B cell (primary cell): Measurements from ENCODE around the gene FMNL2. TPM values are rescaled to one million over a fixed set of nuclear protein-coding genes. Genes with fewer than 3 reads are reported as not detected.

Experiments used
- ATAC-seq: fragments of 200-7000 bp; cut with Tn5 transposase; one replicate; pipeline ENCODE4 v1.10.0; 2021; ENCODE audit warnings: low read depth, mild to moderate bottlenecking, moderate number of reproducible peaks, moderate library complexity
- CTCF ChIA-PET: fragments of 350-600 bp; sonication (Branson Sonifier 250); formaldehyde crosslinking; loops from one replicate; lab custom pipeline; 2021; ENCODE audit warnings: antibody characterized with exemption, inconsistent platforms; lab: Charles Lee
- POLR2A ChIA-PET: fragments of 350-600 bp; sonication (Branson Sonifier 250); formaldehyde crosslinking; loops from one replicate; lab custom pipeline; 2021; ENCODE audit warnings: antibody characterized with exemption; lab: Charles Lee
- DNase-seq: peaks from one replicate; pipeline ENCODE4 v3.0.0; 2013
- H2AFZ ChIP-seq: 2 replicates; pipeline ENCODE4 v1.6.1; 2012; ENCODE audit warnings: mild to moderate bottlenecking, low read depth, low read length; ENCODE audit not compliant: insufficient read depth, poor library complexity, severe bottlenecking
- H3K27ac ChIP-seq, 2 donors: 1 replicate in 1 of 2; 2 replicates in 1 of 2; pipeline ENCODE4 v1.5.1; 2012 to 2013; ENCODE audit warnings: low read length in 2 of 2, mild to moderate bottlenecking in 2 of 2, moderate library complexity in 1 of 2
- H3K27me3 ChIP-seq, 4 experiments: fragments of 200-600 bp in 1 of 4; sonication (generic) in 1 of 4; replicated peaks in 1 of 4; 1 replicate in 2 of 4; 2 replicates in 2 of 4; pipeline versions ENCODE4 v1.6.1 to v1.7.0; 2013 to 2016; ENCODE audit warnings: low read length in 3 of 4, mild to moderate bottlenecking in 2 of 4, mixed read lengths in 1 of 4, moderate library complexity in 1 of 4; ENCODE audit not compliant: insufficient read depth in 4 of 4, control insufficient read depth in 3 of 4; ENCODE audit errors: control extremely low read depth in 1 of 4
- H3K36me3 ChIP-seq, 2 experiments: replicated peaks in 1 of 2; 1 replicate in 1 of 2; 2 replicates in 1 of 2; pipeline versions ENCODE4 v1.6.1 to v1.7.1; 2013; ENCODE audit warnings: low read length in 1 of 2; ENCODE audit not compliant: insufficient read depth in 2 of 2, control insufficient read depth in 1 of 2; ENCODE audit errors: control extremely low read depth in 1 of 2, extremely low read depth in 1 of 2
- H3K4me1 ChIP-seq, 2 donors: fragments of 200-600 bp in 1 of 2; sonication (generic) in 1 of 2; 1 replicate in 1 of 2; 2 replicates in 1 of 2; pipeline versions ENCODE4 v1.5.1 to v1.6.1; 2013 to 2017; ENCODE audit warnings: low read length in 2 of 2; ENCODE audit not compliant: control insufficient read depth in 2 of 2, insufficient read depth in 2 of 2
- H3K4me2 ChIP-seq: replicated peaks from 2 replicates; pipeline ENCODE3; 2012; ENCODE audit warnings: mild to moderate bottlenecking, low read depth, low read length; ENCODE audit not compliant: poor library complexity, severe bottlenecking
- H3K4me3 ChIP-seq, 5 experiments: fragments of 200-600 bp in 1 of 5; sonication (generic) in 1 of 5; 1 replicate in 3 of 5; 2 replicates in 2 of 5; pipeline versions ENCODE4 v1.5.1 to v1.7.0; 2011 to 2016; ENCODE audit warnings: low read length in 4 of 5, mild to moderate bottlenecking in 4 of 5, low read depth in 2 of 5, control low read depth in 1 of 5, moderate library complexity in 1 of 5; ENCODE audit not compliant: insufficient read depth in 1 of 5; ENCODE audit errors: control extremely low read depth in 1 of 5, extremely low read depth in 1 of 5
- H3K79me2 ChIP-seq: fragments of 200-600 bp; sonication (generic); one replicate; pipeline ENCODE4 v1.6.0; 2016; ENCODE audit warnings: low read length; ENCODE audit not compliant: control insufficient read depth, insufficient read depth
- H3K9ac ChIP-seq: fragments of 200-600 bp; sonication (generic); 2 replicates; pipeline ENCODE4 v1.6.1; 2017; ENCODE audit warnings: mild to moderate bottlenecking, low read length, moderate library complexity
- H3K9me3 ChIP-seq, 3 donors: one replicate each; pipeline versions ENCODE4 v1.6.1 to v1.7.1; 2013; ENCODE audit warnings: low read length in 2 of 3; ENCODE audit not compliant: control insufficient read depth in 2 of 3, insufficient read depth in 1 of 3; ENCODE audit errors: control extremely low read depth in 1 of 3
- H4K20me1 ChIP-seq: 2 replicates; pipeline ENCODE4 v1.6.0; 2012; ENCODE audit warnings: mild to moderate bottlenecking, low read length; ENCODE audit not compliant: insufficient read depth, control insufficient read depth, poor library complexity, severe bottlenecking
- H3K27ac Mint-ChIP-seq: one replicate; pipeline ENCODE4 v1.8.0; 2021; ENCODE audit warnings: mixed read lengths
- H3K27me3 Mint-ChIP-seq: one replicate; pipeline ENCODE4 v1.8.0; 2021; ENCODE audit warnings: mixed read lengths
- H3K4me1 Mint-ChIP-seq: one replicate; pipeline ENCODE4 v1.8.0; 2021; ENCODE audit warnings: mixed read lengths
- H3K4me3 Mint-ChIP-seq: one replicate; pipeline ENCODE4 v1.8.0; 2021; ENCODE audit warnings: mixed read lengths
- H3K9me3 Mint-ChIP-seq: one replicate; pipeline ENCODE4 v1.8.0; 2022; ENCODE audit warnings: mixed read lengths; ENCODE audit not compliant: insufficient read depth
- CTCF ChIP-seq: fragments of 200-600 bp; IDR thresholded peaks from one replicate; pipeline ENCODE4 v1.8.0; 2022; ENCODE audit warnings: antibody characterized with exemption, mild to moderate bottlenecking
- EZH2 ChIP-seq: IDR thresholded peaks from 2 replicates; pipeline ENCODE4 v1.6.1; 2012; ENCODE audit warnings: borderline replicate concordance, low read depth, mild to moderate bottlenecking, moderate library complexity, low read length; ENCODE audit not compliant: insufficient read depth, poor library complexity, severe bottlenecking
- WGBS: methylation state at CpG from one replicate; pipeline ENCODE4 v1.1.5; 2013; ENCODE audit warnings: missing lambda C conversion rate; ENCODE audit not compliant: insufficient coverage; 5-methylcytosine and 5-hydroxymethylcytosine counted together
- intact Hi-C: fragments of 100-400 bp; cut with micrococcal nuclease; formaldehyde crosslinking; loops from one replicate; pipeline ENCODE4 v1.10.0; 2022
- polyA plus RNA-seq: library from polyadenylated mRNA; depleted of rRNA; stranded (reverse); fragments of >200 nt; gene quantifications from 2 replicates; pipeline ENCODE4 v1.2.3, GENCODE V29; 2012
- total RNA-seq, 2 donors: library from RNA; stranded (reverse); fragments of 120-200 nt in 1 of 2; gene quantifications; 1 replicate in 1 of 2; 2 replicates in 1 of 2; pipeline versions ENCODE4 v1.2.3 to v1.2.4, GENCODE V29; 2013 to 2022

Gene FMNL2
- total and polyA plus RNA-seq, 2 donors (not counting 1 experiment from before 2014, with no cell fraction given), result 0.73 to 8.8 TPM

- H3K9me3 Mint-ChIP-seq, result no peaks in the 10 kb centered on the region
- DNase-seq (no peak), ATAC-seq (no peak)
- Histone ChIP-seq H3K36me3 (no peaks in the 10 kb centered on the region), H3K27me3 (no peaks in the 10 kb centered on the region), H3K27ac (no peak overlapping the region), H3K4me1 (peaks cover 6 to 7% of the 10 kb centered on the region in 2 donors), H3K9ac (no peak overlapping the region), H3K79me2 (no peaks in the 10 kb centered on the region), H4K20me1 (no peaks in the 10 kb centered on the region), H3K4me3 (no peak overlapping the region), H3K4me2 (no peak overlapping the region), H3K9me3 (no peaks in the 10 kb centered on the region), H2AFZ (no peak overlapping the region)
- POLR2A ChIA-PET, result no interaction called here
- no peak overlapping the region for H3K4me3 Mint-ChIP-seq
- no peak overlapping the region for H3K27ac Mint-ChIP-seq
- no CpG with 5 or more reads among the region's 5 CpGs for WGBS
- no peak for TF ChIP-seq EZH2
- CTCF ChIA-PET, result no interaction called here
- peaks cover 14% of the 10 kb centered on the region for H3K4me1 Mint-ChIP-seq
- H3K27me3 Mint-ChIP-seq, result no peaks in the 10 kb centered on the region
- intact Hi-C loops, result no loop called here
These were observed 147.1 kb downstream of the FMNL2 start for GRCh38 chr2:152481881-152482583.

GRCh38 chr2:152483276-152484063, 148.5 kb downstream of the FMNL2 start:
- Histone ChIP-seq H3K36me3 (no peaks in the 10 kb centered on the region), H2AFZ (no peak overlapping the region), H4K20me1 (no peaks in the 10 kb centered on the region), H3K9ac (no peak overlapping the region), H3K79me2 (no peaks in the 10 kb centered on the region), H3K4me1 (peaks cover 6 to 11% of the 10 kb centered on the region in 2 donors), H3K4me3 (no peak overlapping the region), H3K4me2 (no peak overlapping the region), H3K9me3 (no peaks in the 10 kb centered on the region), H3K27ac (no peak overlapping the region), H3K27me3 (no peaks in the 10 kb centered on the region)
- H3K27ac Mint-ChIP-seq, result no peak overlapping the region
- TF ChIP-seq CTCF (no peak), EZH2 (no peak)
- H3K4me3 Mint-ChIP-seq, result no peak overlapping the region
- DNase-seq, result no peak
- no peaks in the 10 kb centered on the region for H3K9me3 Mint-ChIP-seq
- intact Hi-C loops, result no loop called here
- CTCF ChIA-PET, result interaction anchor here (1.0 kb wide), 1 partner anchor 13 kb away, joined by 3 read pairs; no protein-coding TSS in a partner anchor
- H3K4me1 Mint-ChIP-seq, result peaks cover 21% of the 10 kb centered on the region
- WGBS, result 100% methylated on average over 2 of the region's 4 CpGs
- H3K27me3 Mint-ChIP-seq, result no peaks in the 10 kb centered on the region
- POLR2A ChIA-PET, result no interaction called here
- ATAC-seq, result no peak
